Osteocyte (in vitro differentiated cells): ENCODE measurements around the gene SYT5. TPM values are rescaled to one million over a fixed set of nuclear protein-coding genes. Genes with fewer than 3 reads are reported as not detected.
"Not testable (repeated sequence)": the region's sequence is repeated elsewhere in the genome, so short reads cannot be mapped to it uniquely, and the experiment has no call there.

ENCODE experiments used
- DNase-seq: peaks from one replicate; pipeline ENCODE4 v3.0.0; 2021; ENCODE audit warnings: mixed read lengths; ENCODE audit not compliant: unreplicated experiment; ENCODE audit errors: extremely low spot score
- H3K27ac Mint-ChIP-seq: one replicate; pipeline ENCODE4 v1.8.0; 2021; ENCODE audit warnings: mild to moderate bottlenecking, mixed read lengths; ENCODE audit not compliant: unreplicated experiment
- H3K27me3 Mint-ChIP-seq: one replicate; pipeline ENCODE4 v1.8.0; 2021; ENCODE audit warnings: mixed read lengths; ENCODE audit not compliant: unreplicated experiment
- H3K36me3 Mint-ChIP-seq: one replicate; pipeline ENCODE4 v1.8.0; 2021; ENCODE audit warnings: mixed read lengths; ENCODE audit not compliant: unreplicated experiment
- H3K4me1 Mint-ChIP-seq: one replicate; pipeline ENCODE4 v1.8.0; 2021; ENCODE audit warnings: mixed read lengths; ENCODE audit not compliant: unreplicated experiment
- H3K4me3 Mint-ChIP-seq: one replicate; pipeline ENCODE4 v1.8.0; 2021; ENCODE audit warnings: mild to moderate bottlenecking, moderate library complexity, mixed read lengths; ENCODE audit not compliant: unreplicated experiment
- H3K9me3 Mint-ChIP-seq: one replicate; pipeline ENCODE4 v1.8.0; 2021; ENCODE audit warnings: mixed read lengths; ENCODE audit not compliant: unreplicated experiment
- total RNA-seq: library from RNA; stranded (reverse); gene quantifications from 2 replicates; pipeline ENCODE4 v1.2.1, GENCODE V29; 2021
- TF ChIP-seq, protein P1 (sequence below): fragments of 200-600 bp; sonication (generic); IDR thresholded peaks from 2 replicates; pipeline ENCODE4 v1.5.0; 2021; ENCODE audit warnings: antibody characterized with exemption, mild to moderate bottlenecking, moderate library complexity

SYT5 gene
- total RNA-seq, 1 donor from 2014 or later, result not detected

DNA sequence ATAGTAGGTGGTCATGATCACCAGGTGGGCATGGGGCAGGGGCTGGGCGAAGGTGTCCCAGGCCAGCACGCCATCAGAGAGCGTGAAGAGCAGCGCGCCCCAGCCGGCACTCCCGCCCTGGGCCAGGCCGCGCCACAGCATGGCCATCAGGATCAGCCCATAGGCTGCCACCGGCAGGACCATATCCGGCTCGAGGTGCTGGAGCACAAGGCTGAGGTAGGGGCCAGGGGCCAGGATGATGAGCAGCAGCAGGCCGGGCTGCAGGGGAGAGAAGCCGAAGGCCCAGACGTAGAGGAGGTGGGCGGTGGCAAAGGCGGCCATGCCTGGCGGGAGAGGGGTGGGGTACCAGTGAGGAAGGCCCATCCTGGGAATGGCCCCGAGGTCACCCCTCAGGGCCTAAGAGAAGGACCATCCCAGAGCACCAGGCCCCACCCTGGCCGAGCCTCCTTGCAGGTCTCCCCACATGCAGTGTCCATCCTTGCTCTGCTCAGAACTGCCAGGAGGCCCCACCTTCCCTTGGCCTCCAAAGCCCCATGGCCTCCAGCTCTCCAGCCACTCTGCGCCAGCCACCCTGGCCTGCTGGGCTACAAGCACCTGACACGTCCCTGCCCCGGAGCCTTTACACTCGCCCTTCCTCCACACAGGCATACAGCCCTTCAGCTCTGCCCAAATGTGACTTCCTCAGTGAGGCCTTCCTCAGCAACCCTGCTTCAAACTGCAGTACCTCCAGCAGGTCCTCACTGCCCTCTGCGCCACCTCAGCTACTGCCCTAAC is 47.3 kb upstream of the SYT5 start:
- Mint-ChIP-seq H3K9me3 (no peaks in the 10 kb centered on the region), H3K27me3 (no peaks in the 10 kb centered on the region), H3K4me1 (no peaks in the 10 kb centered on the region), H3K4me3 (no peak overlapping the region), H3K36me3 (peaks cover 12% of the 10 kb centered on the region), H3K27ac (no peak overlapping the region)
- TF ChIP-seq, protein P1, sequence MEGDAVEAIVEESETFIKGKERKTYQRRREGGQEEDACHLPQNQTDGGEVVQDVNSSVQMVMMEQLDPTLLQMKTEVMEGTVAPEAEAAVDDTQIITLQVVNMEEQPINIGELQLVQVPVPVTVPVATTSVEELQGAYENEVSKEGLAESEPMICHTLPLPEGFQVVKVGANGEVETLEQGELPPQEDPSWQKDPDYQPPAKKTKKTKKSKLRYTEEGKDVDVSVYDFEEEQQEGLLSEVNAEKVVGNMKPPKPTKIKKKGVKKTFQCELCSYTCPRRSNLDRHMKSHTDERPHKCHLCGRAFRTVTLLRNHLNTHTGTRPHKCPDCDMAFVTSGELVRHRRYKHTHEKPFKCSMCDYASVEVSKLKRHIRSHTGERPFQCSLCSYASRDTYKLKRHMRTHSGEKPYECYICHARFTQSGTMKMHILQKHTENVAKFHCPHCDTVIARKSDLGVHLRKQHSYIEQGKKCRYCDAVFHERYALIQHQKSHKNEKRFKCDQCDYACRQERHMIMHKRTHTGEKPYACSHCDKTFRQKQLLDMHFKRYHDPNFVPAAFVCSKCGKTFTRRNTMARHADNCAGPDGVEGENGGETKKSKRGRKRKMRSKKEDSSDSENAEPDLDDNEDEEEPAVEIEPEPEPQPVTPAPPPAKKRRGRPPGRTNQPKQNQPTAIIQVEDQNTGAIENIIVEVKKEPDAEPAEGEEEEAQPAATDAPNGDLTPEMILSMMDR, result no peak
- no peak for DNase-seq

DNA sequence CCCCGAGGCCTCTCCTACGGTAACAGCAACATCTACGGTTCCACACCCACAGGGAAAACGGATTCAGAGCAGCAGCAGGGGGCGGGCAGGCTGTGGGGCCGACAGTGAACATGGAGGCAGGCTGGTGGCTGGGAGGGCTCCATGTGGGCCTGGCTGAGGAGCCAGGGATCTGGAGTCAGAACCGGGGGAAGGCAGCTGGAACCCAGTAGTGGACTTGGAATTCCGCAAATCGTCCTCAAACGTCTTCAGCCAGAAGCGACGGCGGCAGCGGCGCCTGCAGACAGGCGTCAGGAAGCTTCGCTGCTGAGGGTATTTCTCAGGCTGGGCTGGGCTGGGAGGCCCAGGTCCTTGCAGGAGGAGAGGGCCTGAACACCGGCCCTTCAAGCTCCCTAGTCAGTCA is 46.7 kb upstream of the SYT5 start:
- Mint-ChIP-seq H3K4me1 (no peaks in the 10 kb centered on the region), H3K27me3 (no peaks in the 10 kb centered on the region), H3K36me3 (peaks cover 12% of the 10 kb centered on the region), H3K9me3 (no peaks in the 10 kb centered on the region), H3K4me3 (no peak overlapping the region), H3K27ac (no peak overlapping the region)
- TF ChIP-seq, protein P1, result no peak
- no peak for DNase-seq

DNA sequence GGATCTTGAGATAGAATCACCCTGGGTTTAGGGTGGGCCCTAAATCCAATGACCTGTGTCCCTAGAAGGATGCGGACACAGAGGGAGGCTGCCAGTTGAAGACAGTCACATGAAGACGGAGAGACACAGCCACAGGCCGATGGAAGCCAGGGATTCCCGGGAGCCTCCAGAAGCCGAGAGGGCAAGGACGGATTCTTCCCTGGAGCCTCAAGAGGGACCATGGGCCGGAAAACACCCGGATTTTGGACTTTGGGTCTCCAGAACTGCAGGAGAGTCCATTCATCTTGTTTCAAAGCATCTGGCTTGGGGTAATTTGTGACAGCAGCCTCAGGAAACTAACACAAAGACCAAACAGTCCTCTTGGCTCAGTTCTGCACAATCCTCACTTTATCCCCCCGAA is 46.2 kb upstream of the SYT5 start:
- Mint-ChIP-seq H3K36me3 (peaks cover 10% of the 10 kb centered on the region), H3K4me3 (no peak overlapping the region), H3K27me3 (no peaks in the 10 kb centered on the region), H3K9me3 (no peaks in the 10 kb centered on the region), H3K27ac (no peak overlapping the region), H3K4me1 (no peaks in the 10 kb centered on the region)
- TF ChIP-seq, protein P1, result no peak
- no peak for DNase-seq

DNA sequence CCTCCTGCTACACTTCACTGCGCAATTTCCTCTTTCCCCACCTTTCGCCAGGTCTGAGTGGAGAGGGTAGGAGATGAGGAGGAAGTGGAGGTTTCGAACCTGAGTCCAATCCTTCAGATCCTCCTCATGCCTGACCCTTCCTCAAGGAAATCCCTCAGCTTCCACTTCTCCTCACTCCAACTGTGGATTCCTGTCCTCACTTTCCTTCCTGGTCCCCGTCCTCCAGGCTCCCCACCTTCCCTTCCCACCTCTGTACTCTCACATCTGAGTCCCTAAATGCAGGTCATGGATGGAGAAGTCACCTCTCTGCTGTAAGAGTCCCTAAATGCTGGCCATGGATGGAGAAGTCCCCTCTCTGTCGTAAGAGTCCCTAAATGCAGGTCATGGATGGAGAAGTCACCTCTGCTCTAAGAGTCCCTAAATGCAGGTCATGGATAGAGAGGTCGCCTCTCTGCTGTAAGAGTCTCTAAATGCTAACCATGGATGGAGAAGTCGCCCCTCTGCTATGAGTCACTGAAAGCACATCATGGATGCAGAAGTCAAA is 45.4 kb upstream of the SYT5 start:
- TF ChIP-seq, protein P1, result no peak
- Mint-ChIP-seq H3K27me3 (no peaks in the 10 kb centered on the region), H3K27ac (no peak overlapping the region), H3K4me3 (no peak overlapping the region), H3K4me1 (no peaks in the 10 kb centered on the region), H3K9me3 (peaks cover 5% of the 10 kb centered on the region), H3K36me3 (peaks cover 10% of the 10 kb centered on the region)
- DNase-seq, result no peak

DNA sequence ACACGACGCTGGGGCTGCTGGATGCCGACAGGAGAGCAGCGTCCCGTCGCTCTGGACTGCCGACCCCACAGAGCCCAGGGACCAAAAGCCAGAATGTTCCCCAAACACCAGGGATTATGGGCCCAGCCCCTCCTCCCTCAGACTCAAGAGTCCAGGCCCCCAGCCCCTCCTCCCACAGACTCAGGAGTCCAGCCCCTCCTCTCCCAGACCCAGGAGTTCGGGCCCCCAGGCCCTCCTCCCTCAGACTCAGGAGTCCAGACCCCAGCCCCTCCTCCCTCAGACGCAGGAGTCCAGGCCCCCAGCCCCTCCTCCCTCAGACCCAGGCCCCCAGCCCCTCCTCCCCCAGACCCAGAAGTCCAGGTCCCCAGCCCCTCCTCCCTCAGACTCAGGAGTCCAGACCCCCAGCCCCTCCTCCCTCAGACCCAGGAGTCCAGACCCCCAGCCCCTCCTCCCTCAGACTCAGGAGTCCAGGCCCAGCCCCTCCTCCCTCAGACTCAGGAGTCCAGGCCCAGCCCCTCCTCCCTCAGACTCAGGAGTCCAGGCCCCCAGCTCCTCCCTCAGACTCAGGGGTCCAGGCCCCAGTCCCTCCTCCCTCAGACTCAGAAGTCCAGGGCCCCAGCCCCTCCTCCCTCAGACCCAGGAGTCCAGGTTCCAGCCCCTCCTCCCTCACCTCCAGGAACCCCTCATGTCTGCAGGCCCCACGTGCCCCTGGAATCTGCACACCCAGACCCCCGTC is 44.8 kb upstream of the SYT5 start:
- H3K36me3 Mint-ChIP-seq, DNase-seq, H3K4me1 Mint-ChIP-seq, H3K4me3 Mint-ChIP-seq, H3K27me3 Mint-ChIP-seq, H3K9me3 Mint-ChIP-seq, H3K27ac Mint-ChIP-seq: not testable (repeated sequence)
